Measurements from ENCODE around the gene SLC4A8. TPM values are rescaled to one million over a fixed set of nuclear protein-coding genes. Genes with fewer than 3 reads are reported as not detected.
A peak's percentile ranks its signal among the peaks of the same experiment; 100 is the strongest.

Gene SLC4A8
- total and polyA plus RNA-seq, 4 experiments from 2014 or later: 0.14 to 0.77 (median 0.58) TPM

DNA sequence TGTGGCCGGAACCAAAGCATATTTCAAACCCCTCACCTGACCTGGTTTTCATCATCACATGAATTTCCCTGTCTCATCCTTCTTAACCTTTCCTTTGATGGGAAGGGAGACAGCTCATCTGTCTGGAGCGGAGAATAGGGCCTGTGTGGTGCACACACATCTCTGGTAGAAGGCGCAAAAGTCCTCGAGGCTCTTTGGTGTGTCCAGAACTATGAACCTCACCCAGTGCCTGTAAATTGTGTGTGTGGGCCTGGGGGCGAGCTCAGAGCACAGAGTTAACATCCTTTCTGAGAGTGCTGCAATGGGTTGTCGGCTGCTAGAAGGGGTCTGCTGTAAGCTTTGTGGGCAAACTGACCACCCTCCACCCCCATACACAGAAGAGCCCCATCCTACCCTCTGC, 34.2 kb upstream of the SLC4A8 start:
- H3K4me1 ChIP-seq (ENCODE audit: insufficient read depth, low read length): peaks cover 66% of the 10 kb centered on the region
- ChIA-PET CTCF (ENCODE audit: partially characterized antibody) (interaction anchor here (0.7 to 2.2 kb wide), 5 partner anchors 21 to 141 kb away, joined by 3 to 5 read pairs (median 3); no protein-coding TSS in a partner anchor), POLR2A (ENCODE audit: partially characterized antibody) (interaction anchor here (4.0 kb wide), 1 partner anchor 22 kb away, joined by 33 read pairs; no protein-coding TSS in a partner anchor)
- peak overlapping the region; percentile 55 for H3K27ac ChIP-seq (ENCODE audit: low read depth, low read length)
- peak overlapping the region; percentile 86 to 97 (median 90) for H3K4me3 Mint-ChIP-seq
- H3K9me3 ChIP-seq (ENCODE audit: control insufficient read depth in 1 of 2, low read length in 2 of 2): no peaks in the 10 kb centered on the region
- peak overlapping the region; percentile 74 to 97 (median 91) for H3K27ac Mint-ChIP-seq
- no peaks in the 10 kb centered on the region for H3K36me3 ChIP-seq (ENCODE audit: insufficient read depth, low read length)
- H3K4me3 ChIP-seq (ENCODE audit: low read length in 2 of 2): peak overlapping the region in 1 of 2 donors; percentile 68
- DNase-seq: no peak
- no peaks in the 10 kb centered on the region for H3K27me3 Mint-ChIP-seq
- H3K9me3 Mint-ChIP-seq: no peaks in the 10 kb centered on the region
- intact Hi-C loops (cut with micrococcal nuclease): no loop called here
- peaks cover 54 to 82% (median 64%) of the 10 kb centered on the region in 4 donors for H3K4me1 Mint-ChIP-seq
- no peaks in the 10 kb centered on the region for H3K27me3 ChIP-seq (ENCODE audit: insufficient read depth, low read length)
- peaks cover 0 to 4% of the 10 kb centered on the region in 2 donors for H3K36me3 Mint-ChIP-seq

DNA sequence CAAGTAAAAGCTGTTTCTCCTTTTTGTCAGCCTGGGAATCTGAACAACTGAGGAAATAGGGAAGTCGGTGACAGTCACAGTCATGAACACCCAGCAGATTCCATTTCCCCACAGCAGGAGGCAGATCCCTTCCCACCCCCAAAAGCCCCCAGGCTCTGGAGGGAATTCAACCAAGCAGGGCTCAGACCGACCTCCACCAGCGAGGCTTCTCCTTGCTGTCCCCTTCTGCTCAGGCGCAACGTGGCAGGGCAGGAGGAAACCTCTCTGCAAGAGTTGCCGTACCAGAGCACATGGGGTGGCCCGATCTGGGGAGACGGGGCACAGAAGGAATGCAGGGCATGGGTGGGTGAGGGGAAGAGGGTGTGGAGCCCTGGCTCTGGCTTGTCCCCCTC, 33.7 kb upstream of the SLC4A8 start:
- Histone ChIP-seq H3K4me1 (ENCODE audit: insufficient read depth, low read length) (peaks cover 70% of the 10 kb centered on the region), H3K9me3 (ENCODE audit: control insufficient read depth in 1 of 2, low read length in 2 of 2) (no peaks in the 10 kb centered on the region), H3K36me3 (ENCODE audit: insufficient read depth, low read length) (no peaks in the 10 kb centered on the region), H3K27ac (ENCODE audit: low read depth, low read length) (peak overlapping the region; percentile 55), H3K27me3 (ENCODE audit: insufficient read depth, low read length) (no peaks in the 10 kb centered on the region), H3K4me3 (ENCODE audit: low read length in 2 of 2) (peak overlapping the region; percentile 25 to 68)
- Mint-ChIP-seq H3K27me3 (no peaks in the 10 kb centered on the region), H3K4me1 (peaks cover 57 to 82% (median 68%) of the 10 kb centered on the region in 4 donors), H3K36me3 (peaks cover 0 to 4% of the 10 kb centered on the region in 2 donors), H3K27ac (peak overlapping the region; percentile 74 to 97 (median 91)), H3K9me3 (no peaks in the 10 kb centered on the region), H3K4me3 (peak overlapping the region; percentile 86 to 97 (median 90))
- POLR2A ChIA-PET (ENCODE audit: partially characterized antibody): interaction anchor here (3.6 to 4.0 kb wide), 2 partner anchors 22 to 67 kb away, joined by 12 to 33 read pairs; partner anchors contain the start of gene BIN2
- intact Hi-C loops (cut with micrococcal nuclease): loop anchor here (1.0 kb wide), 1 partner anchor 22 kb away; no protein-coding TSS in a partner anchor
- CTCF ChIA-PET (ENCODE audit: partially characterized antibody): interaction anchor here (1.0 to 2.2 kb wide), 4 partner anchors 11 to 141 kb away, joined by 3 to 5 read pairs (median 4); no protein-coding TSS in a partner anchor
- DNase-seq: peak in 2 of 5 donors; percentile 15 to 20

DNA sequence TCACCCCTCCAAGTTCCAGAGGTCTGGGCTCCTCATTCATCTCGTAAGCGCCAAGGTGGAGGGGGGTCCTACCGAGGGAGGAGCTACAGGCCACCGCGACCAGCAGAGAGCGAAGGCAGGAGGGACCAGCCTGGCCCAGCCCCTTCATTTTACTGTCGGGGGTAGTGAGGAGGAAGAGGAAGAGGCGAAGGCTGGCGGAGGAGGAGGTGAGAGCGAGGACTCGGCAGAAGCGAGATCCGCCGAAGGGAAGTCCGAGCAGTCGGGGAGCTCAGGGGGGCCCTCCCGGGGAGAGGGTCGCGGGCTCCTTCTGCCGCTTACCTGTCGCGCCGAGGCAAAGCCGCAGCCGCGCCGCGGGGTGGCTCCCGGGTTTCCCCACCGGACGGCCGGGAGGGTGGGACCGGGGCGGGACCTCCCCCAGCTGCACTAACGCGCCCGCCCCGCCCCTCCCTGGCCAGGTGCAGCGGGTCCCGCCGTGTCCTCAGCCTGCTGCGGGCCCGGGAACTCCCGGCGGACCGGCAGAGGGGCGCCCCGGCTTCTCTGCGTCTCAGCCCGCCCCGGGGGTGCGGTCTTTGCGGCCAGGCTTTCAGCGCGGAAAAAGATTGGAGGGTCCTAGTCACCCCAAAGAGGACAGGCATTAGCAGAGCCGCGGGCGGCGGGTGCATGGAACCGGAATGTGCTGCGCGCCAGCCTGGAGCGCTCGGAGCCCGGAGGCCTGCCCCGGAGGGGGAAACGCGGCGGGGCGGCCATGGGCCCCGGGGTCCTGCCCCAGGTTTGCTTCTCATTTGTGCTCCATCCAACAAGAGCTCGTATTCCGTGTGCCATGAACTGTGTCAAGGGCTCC, 33.1 kb upstream of the SLC4A8 start, which contains the start of gene GALNT6:
Gene GALNT6 (minus strand): TSS at position 124 of the 841 bp plus-strand sequence. CDS start 11,625 bp downstream, outside the sequence.
- peak within 1 kb of the TSS; percentile 74 to 97 (median 91) for H3K27ac Mint-ChIP-seq
- intact Hi-C loops (cut with micrococcal nuclease): loop anchor here (1.0 kb wide), 1 partner anchor 22 kb away; no protein-coding TSS in a partner anchor
- H3K27ac ChIP-seq (ENCODE audit: low read depth, low read length): peak within 1 kb of the TSS; percentile 55
- H3K4me1 Mint-ChIP-seq: peaks cover 58 to 80% (median 69%) of the 10 kb centered on the region in 4 donors
- H3K4me3 ChIP-seq (ENCODE audit: low read length in 2 of 2): peak within 1 kb of the TSS; percentile 25 to 68
- H3K27me3 ChIP-seq (ENCODE audit: insufficient read depth, low read length): no peaks in the 10 kb centered on the region
- H3K9me3 Mint-ChIP-seq: no peaks in the 10 kb centered on the region
- H3K27me3 Mint-ChIP-seq: no peaks in the 10 kb centered on the region
- peaks cover 0 to 4% of the 10 kb centered on the region in 2 donors for H3K36me3 Mint-ChIP-seq
- H3K4me3 Mint-ChIP-seq: peak within 1 kb of the TSS; percentile 86 to 97 (median 90)
- CTCF ChIA-PET (ENCODE audit: partially characterized antibody): interaction anchor here (0.7 to 2.2 kb wide), 4 partner anchors 12 to 140 kb away, joined by 3 to 5 read pairs (median 4); no protein-coding TSS in a partner anchor
- DNase-seq: peak; percentile 60 to 79 (median 65)
- POLR2A ChIA-PET (ENCODE audit: partially characterized antibody): interaction anchor here (1.0 to 4.0 kb wide), 3 partner anchors 18 to 68 kb away, joined by 5 to 33 read pairs (median 12); partner anchors contain the start of gene BIN2
- no peaks in the 10 kb centered on the region for H3K36me3 ChIP-seq (ENCODE audit: insufficient read depth, low read length)
- peaks cover 74% of the 10 kb centered on the region for H3K4me1 ChIP-seq (ENCODE audit: insufficient read depth, low read length)
- no peaks in the 10 kb centered on the region for H3K9me3 ChIP-seq (ENCODE audit: control insufficient read depth in 1 of 2, low read length in 2 of 2)

DNA sequence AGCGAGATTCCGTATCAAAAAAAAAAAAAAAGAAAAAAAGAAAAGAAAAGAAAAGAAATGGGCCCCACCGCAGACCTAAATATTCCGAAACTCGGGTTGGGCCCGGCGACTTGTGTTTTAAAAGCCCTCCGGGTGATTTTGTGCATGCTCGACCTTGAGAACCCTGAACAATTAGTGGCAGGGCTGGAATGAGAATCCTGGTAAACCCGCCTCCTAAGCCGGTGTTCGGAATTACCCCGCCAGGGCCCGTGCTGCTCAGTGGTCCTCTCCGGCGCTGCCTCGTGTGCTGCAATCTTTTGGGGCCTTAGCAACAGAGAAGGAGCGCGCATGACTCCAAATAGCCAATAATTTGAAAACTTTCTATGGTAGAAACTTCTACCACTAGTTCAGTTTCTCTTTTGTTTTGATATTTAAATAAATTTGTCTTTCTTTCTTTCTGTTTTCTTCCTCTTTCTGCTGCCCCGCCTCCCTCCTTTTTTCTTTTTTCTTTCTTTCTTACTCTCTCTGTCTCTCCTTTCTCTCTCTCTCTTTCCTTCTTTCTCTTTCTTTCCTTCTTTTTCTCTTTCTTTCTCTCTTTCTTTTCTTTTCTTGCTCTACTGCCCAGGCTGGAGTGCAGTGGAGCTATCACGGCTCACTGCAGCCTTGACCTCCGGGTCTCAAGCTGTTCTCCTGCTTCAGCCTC, 31.9 kb upstream of the SLC4A8 start:
- CTCF ChIA-PET (ENCODE audit: partially characterized antibody): interaction anchor here (0.7 to 2.5 kb wide), 4 partner anchors 13 to 139 kb away, joined by 3 to 7 read pairs (median 4); no protein-coding TSS in a partner anchor
- Histone ChIP-seq H3K4me3 (ENCODE audit: low read length in 2 of 2) (no peak overlapping the region), H3K9me3 (ENCODE audit: control insufficient read depth in 1 of 2, low read length in 2 of 2) (no peaks in the 10 kb centered on the region), H3K27ac (ENCODE audit: low read depth, low read length) (no peak overlapping the region), H3K4me1 (ENCODE audit: insufficient read depth, low read length) (peaks cover 74% of the 10 kb centered on the region), H3K36me3 (ENCODE audit: insufficient read depth, low read length) (no peaks in the 10 kb centered on the region), H3K27me3 (ENCODE audit: insufficient read depth, low read length) (no peaks in the 10 kb centered on the region)
- peak in 2 of 5 donors; percentile 17 to 50 for DNase-seq
- Mint-ChIP-seq H3K36me3 (peaks cover 0 to 4% of the 10 kb centered on the region in 2 donors), H3K4me3 (peak overlapping the region; percentile 72 to 97 (median 86)), H3K27ac (peak overlapping the region; percentile 86 to 97 (median 92)), H3K9me3 (no peaks in the 10 kb centered on the region), H3K27me3 (no peaks in the 10 kb centered on the region), H3K4me1 (peaks cover 59 to 74% (median 66%) of the 10 kb centered on the region in 4 donors)
- POLR2A ChIA-PET (ENCODE audit: partially characterized antibody): interaction anchor here (1.0 to 4.0 kb wide), 3 partner anchors 19 to 69 kb away, joined by 5 to 33 read pairs (median 12); partner anchors contain the start of gene BIN2
- intact Hi-C loops (cut with micrococcal nuclease): no loop called here

DNA sequence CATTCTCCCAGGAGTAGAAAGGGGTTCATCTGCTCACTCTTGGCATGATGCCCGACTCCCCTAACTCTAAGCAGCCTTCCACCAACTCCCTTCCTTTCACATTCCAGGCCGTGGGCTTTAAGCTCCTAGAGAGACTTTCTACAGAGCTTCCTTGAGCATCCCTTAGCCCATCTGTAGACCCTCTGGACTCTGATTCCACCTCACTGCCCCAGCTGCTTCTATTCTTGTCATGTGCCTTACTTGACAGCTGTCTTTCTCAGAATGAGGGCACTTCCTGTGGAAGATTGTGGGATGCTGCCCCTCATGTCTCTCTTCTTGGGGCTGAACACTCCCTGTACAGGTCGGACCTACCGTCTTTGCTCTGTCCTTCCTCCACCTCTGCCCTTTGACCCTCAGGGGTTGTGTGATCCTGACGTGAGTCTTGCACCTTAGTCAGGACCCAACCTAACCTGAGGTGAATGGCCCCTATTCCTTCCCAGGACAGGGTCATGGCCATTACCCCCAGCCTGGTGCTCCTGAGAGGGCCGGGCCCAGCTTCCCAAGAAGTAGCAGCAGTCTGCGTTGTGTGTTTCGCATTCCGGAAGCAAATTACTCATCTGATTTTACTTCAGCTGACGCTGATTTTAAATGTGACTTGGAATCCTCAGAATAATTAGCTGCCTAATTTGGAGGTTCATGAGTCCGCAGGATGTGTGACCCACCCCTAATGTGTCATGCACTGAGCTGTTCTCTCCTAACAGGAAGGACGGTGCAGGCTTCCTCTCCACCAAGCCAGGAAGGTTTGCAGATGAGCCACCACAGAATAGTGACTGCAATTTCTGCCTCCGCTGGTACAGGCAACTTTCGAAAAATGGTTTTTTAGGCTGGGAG, 30.7 kb upstream of the SLC4A8 start:
- ChIA-PET CTCF (ENCODE audit: partially characterized antibody) (interaction anchor here (0.5 to 2.5 kb wide), 3 partner anchors 25 to 483 kb away, joined by 3 to 7 read pairs (median 4); no protein-coding TSS in a partner anchor), POLR2A (ENCODE audit: partially characterized antibody) (interaction anchor here (0.6 to 3.6 kb wide), 6 partner anchors 9 to 70 kb away, joined by 3 to 13 read pairs (median 7); partner anchors contain the start of gene BIN2)
- no peaks in the 10 kb centered on the region for H3K9me3 Mint-ChIP-seq
- H3K36me3 Mint-ChIP-seq: peaks cover 0 to 4% of the 10 kb centered on the region in 2 donors
- peak overlapping the region in 1 of 2 donors; percentile 23 for H3K4me3 ChIP-seq (ENCODE audit: low read length in 2 of 2)
- H3K27me3 ChIP-seq (ENCODE audit: insufficient read depth, low read length): no peaks in the 10 kb centered on the region
- H3K27me3 Mint-ChIP-seq: no peaks in the 10 kb centered on the region
- peak overlapping the region; percentile 91 to 97 (median 93) for H3K27ac Mint-ChIP-seq
- DNase-seq: peak; percentile 48 to 87 (median 56)
- no peaks in the 10 kb centered on the region for H3K9me3 ChIP-seq (ENCODE audit: control insufficient read depth in 1 of 2, low read length in 2 of 2)
- H3K4me1 Mint-ChIP-seq: peaks cover 50 to 67% (median 57%) of the 10 kb centered on the region in 4 donors
- H3K27ac ChIP-seq (ENCODE audit: low read depth, low read length): peak overlapping the region; percentile 43
- intact Hi-C loops (cut with micrococcal nuclease): no loop called here
- H3K4me3 Mint-ChIP-seq: peak overlapping the region; percentile 66 to 97 (median 82)
- peaks cover 67% of the 10 kb centered on the region for H3K4me1 ChIP-seq (ENCODE audit: insufficient read depth, low read length)
- no peaks in the 10 kb centered on the region for H3K36me3 ChIP-seq (ENCODE audit: insufficient read depth, low read length)

Measured in CD4-positive, alpha-beta memory T cell (primary cell).